Endodermal cell (in vitro differentiated cells): ENCODE measurements around the gene NDUFC2. TPM values are rescaled to one million over a fixed set of nuclear protein-coding genes. Genes with fewer than 3 reads are reported as not detected.

Experiments used
- DNase-seq: peaks from one replicate; pipeline ENCODE4 v3.0.0-alpha.2; 2017
- H3K27ac ChIP-seq: 2 replicates; pipeline ENCODE4 v1.5.1; 2013; ENCODE audit warnings: mild to moderate bottlenecking, low read depth, low read length, moderate library complexity
- H3K27me3 ChIP-seq: 2 replicates; pipeline ENCODE4 v1.6.1; 2013; ENCODE audit warnings: mild to moderate bottlenecking, low read length, moderate library complexity; ENCODE audit not compliant: insufficient read depth, control insufficient read depth, poor library complexity, severe bottlenecking
- H3K36me3 ChIP-seq: 2 replicates; pipeline ENCODE4 v1.7.0; 2013; ENCODE audit warnings: mild to moderate bottlenecking, low read length, moderate library complexity; ENCODE audit not compliant: control insufficient read depth, insufficient read depth
- H3K4me1 ChIP-seq: one replicate; pipeline ENCODE4 v1.7.0; 2013; ENCODE audit warnings: low read length; ENCODE audit not compliant: control insufficient read depth, insufficient read depth
- H3K4me3 ChIP-seq: 2 replicates; pipeline ENCODE4 v1.5.1; 2013; ENCODE audit warnings: mild to moderate bottlenecking, low read length, moderate library complexity
- H3K9ac ChIP-seq: 2 replicates; pipeline ENCODE4 v1.6.1; 2013; ENCODE audit warnings: mild to moderate bottlenecking, low read length, moderate library complexity; ENCODE audit not compliant: poor library complexity, severe bottlenecking; ENCODE audit errors: extremely low read depth
- H3K9me3 ChIP-seq: 2 replicates; pipeline ENCODE4 v1.6.1; 2013; ENCODE audit warnings: mild to moderate bottlenecking, low read length, moderate library complexity; ENCODE audit not compliant: control insufficient read depth
- H3K27ac Mint-ChIP-seq: 2 replicates; pipeline ENCODE4 v1.8.0; 2020; ENCODE audit warnings: mixed read lengths
- H3K27me3 Mint-ChIP-seq: 2 replicates; pipeline ENCODE4 v1.8.0; 2021; ENCODE audit warnings: mild to moderate bottlenecking, mixed read lengths; ENCODE audit not compliant: insufficient read depth
- H3K36me3 Mint-ChIP-seq: 2 replicates; pipeline ENCODE4 v1.8.0; 2020; ENCODE audit warnings: low read depth, mixed read lengths
- H3K4me1 Mint-ChIP-seq: 2 replicates; pipeline ENCODE4 v1.8.0; 2020; ENCODE audit warnings: mixed read lengths
- H3K4me3 Mint-ChIP-seq: 2 replicates; pipeline ENCODE4 v1.8.0; 2020; ENCODE audit warnings: mild to moderate bottlenecking, moderate library complexity, mixed read lengths
- H3K9me3 Mint-ChIP-seq: 2 replicates; pipeline ENCODE4 v1.8.0; 2020; ENCODE audit warnings: mild to moderate bottlenecking, mixed read lengths
- CTCF ChIP-seq: fragments of 200-600 bp; sonication (generic); conservative IDR thresholded peaks from 2 replicates; pipeline ENCODE4 v1.5.0; 2021; ENCODE audit warnings: antibody characterized with exemption, mild to moderate bottlenecking
- WGBS, 2 experiments: methylation state at CpG; one replicate each; pipeline versions ENCODE4 v1.1.5 to v1.1.7; 2013; ENCODE audit warnings: missing lambda C conversion rate in 2 of 2, mixed read lengths in 1 of 2; ENCODE audit not compliant: insufficient coverage in 1 of 2, insufficient read length in 1 of 2; 5-methylcytosine and 5-hydroxymethylcytosine counted together
- total RNA-seq, 2 donors: library from RNA; stranded (reverse); fragmentation: NEBNext Ultra II Directional in 1 of 2; extraction: Animal tissue kit (Norgen Biotek cat#: 25700) in 1 of 2; gene quantifications; 2 replicates in 1 of 2; 3 replicates in 1 of 2; pipeline ENCODE4 v1.2.1, GENCODE V29; 2021

NDUFC2 gene
- total RNA-seq, 2 donors from 2014 or later = 255 to 275 TPM

- Mint-ChIP-seq H3K4me1 (peaks cover 4% of the 10 kb centered on the region), H3K36me3 (peaks cover 41% of the 10 kb centered on the region), H3K27me3 (no peaks in the 10 kb centered on the region), H3K4me3 (no peak overlapping the region), H3K9me3 (no peaks in the 10 kb centered on the region), H3K27ac (no peak overlapping the region)
- no peak overlapping the region for H3K9ac ChIP-seq
- no peaks in the 10 kb centered on the region for H3K4me1 ChIP-seq
- DNase-seq = no peak
- H3K27ac ChIP-seq = peak overlapping the region; percentile 40
- no peak overlapping the region for H3K4me3 ChIP-seq
- peaks cover 50% of the 10 kb centered on the region for H3K36me3 ChIP-seq
- H3K9me3 ChIP-seq = no peaks in the 10 kb centered on the region
- no peaks in the 10 kb centered on the region for H3K27me3 ChIP-seq
- no peak for TF ChIP-seq CTCF
- 89 to 91% methylated on average over 3 of the region's 3 CpGs for WGBS, 2 experiments
Observed at GRCh38 chr11:78109081-78110015, 29.7 kb upstream of the NDUFC2 start.

GRCh38 chr11:78100676-78101472 is 21.2 kb upstream of the NDUFC2 start:
- no peak overlapping the region for H3K4me3 Mint-ChIP-seq
- Histone ChIP-seq H3K36me3 (peaks cover 55% of the 10 kb centered on the region), H3K27me3 (no peaks in the 10 kb centered on the region), H3K9ac (no peak overlapping the region), H3K4me3 (no peak overlapping the region), H3K4me1 (no peaks in the 10 kb centered on the region), H3K27ac (peak overlapping the region; percentile 9), H3K9me3 (no peaks in the 10 kb centered on the region)
- peaks cover 45% of the 10 kb centered on the region for H3K36me3 Mint-ChIP-seq
- no peaks in the 10 kb centered on the region for H3K9me3 Mint-ChIP-seq
- peak overlapping the region; percentile 39 for H3K27ac Mint-ChIP-seq
- 94 to 100% methylated on average over 2 of the region's 2 CpGs for WGBS, 2 experiments
- no peak for DNase-seq
- no peaks in the 10 kb centered on the region for H3K27me3 Mint-ChIP-seq
- no peak for TF ChIP-seq CTCF
- no peaks in the 10 kb centered on the region for H3K4me1 Mint-ChIP-seq

DNA sequence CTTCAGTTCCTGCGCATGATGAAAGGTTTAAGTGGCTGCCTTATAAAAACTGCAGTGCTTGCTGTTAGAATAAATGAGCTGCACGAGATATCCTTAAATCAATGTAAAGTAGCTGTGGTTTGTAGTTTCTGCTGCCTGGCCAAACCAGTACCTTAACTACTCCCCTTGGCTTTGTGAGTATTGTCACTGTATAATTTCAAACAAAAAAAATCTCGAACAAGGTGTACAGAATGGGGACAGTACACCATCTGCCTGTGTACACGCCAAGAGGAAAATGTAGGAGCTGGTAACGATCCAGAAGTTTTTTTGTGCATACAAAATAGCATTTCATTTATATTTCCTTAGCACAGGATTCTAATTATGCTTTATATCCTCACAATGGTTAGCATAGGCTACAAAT is 20.6 kb upstream of the NDUFC2 start:
- Histone ChIP-seq H3K4me3 (no peak overlapping the region), H3K9me3 (no peaks in the 10 kb centered on the region), H3K9ac (no peak overlapping the region), H3K27ac (no peak overlapping the region), H3K4me1 (no peaks in the 10 kb centered on the region), H3K27me3 (no peaks in the 10 kb centered on the region), H3K36me3 (peaks cover 55% of the 10 kb centered on the region)
- Mint-ChIP-seq H3K4me3 (no peak overlapping the region), H3K27me3 (no peaks in the 10 kb centered on the region), H3K9me3 (no peaks in the 10 kb centered on the region), H3K27ac (no peak overlapping the region), H3K36me3 (peaks cover 47% of the 10 kb centered on the region), H3K4me1 (no peaks in the 10 kb centered on the region)
- TF ChIP-seq CTCF = no peak
- DNase-seq = no peak
- WGBS, 2 experiments = 90 to 93% methylated on average over 4 to 5 of the region's 5 CpGs
